KOPT-K1 (cell line): ENCODE measurements around the gene GPATCH1.

ENCODE experiments used
- H3K27ac ChIP-seq: fragments of 200-600 bp; sonication (generic); 2 replicates; pipeline ENCODE4 v1.5.1; 2016; ENCODE audit warnings: antibody characterized with exemption, mild to moderate bottlenecking, low read depth, low read length; ENCODE audit not compliant: poor library complexity, severe bottlenecking
- H3K36me3 ChIP-seq: fragments of 200-600 bp; sonication (generic); 2 replicates; pipeline ENCODE4 v1.5.1; 2017; ENCODE audit warnings: antibody characterized with exemption, mild to moderate bottlenecking, low read length, moderate library complexity; ENCODE audit not compliant: insufficient read depth
- H3K9me3 ChIP-seq: fragments of 200-600 bp; sonication (generic); 2 replicates; pipeline ENCODE4 v1.5.1; 2017; ENCODE audit warnings: antibody characterized with exemption, low read length, mild to moderate bottlenecking; ENCODE audit not compliant: insufficient read depth, poor library complexity, severe bottlenecking

Gene GPATCH1

GRCh38 chr19:33052352-33052972, 28.5 kb upstream of the GPATCH1 start:
- H3K27ac ChIP-seq = no peak overlapping the region
- no peaks in the 10 kb centered on the region for H3K9me3 ChIP-seq
- no peaks in the 10 kb centered on the region for H3K36me3 ChIP-seq

- Histone ChIP-seq H3K36me3 (no peaks in the 10 kb centered on the region), H3K9me3 (no peaks in the 10 kb centered on the region), H3K27ac (no peak overlapping the region)
Observed at GRCh38 chr19:33054623-33055022, 26.4 kb upstream of the GPATCH1 start.

GRCh38 chr19:33055718-33056117, 25.3 kb upstream of the GPATCH1 start:
- Histone ChIP-seq H3K27ac (no peak overlapping the region), H3K36me3 (no peaks in the 10 kb centered on the region), H3K9me3 (no peaks in the 10 kb centered on the region)

- Histone ChIP-seq H3K36me3 (no peaks in the 10 kb centered on the region), H3K27ac (no peak overlapping the region), H3K9me3 (no peaks in the 10 kb centered on the region)
Observed at GRCh38 chr19:33060586-33060985, 20.4 kb upstream of the GPATCH1 start.

- Histone ChIP-seq H3K36me3 (no peaks in the 10 kb centered on the region), H3K9me3 (no peaks in the 10 kb centered on the region), H3K27ac (no peak overlapping the region)
Observed at GRCh38 chr19:33062902-33063301, 18.1 kb upstream of the GPATCH1 start.

- Histone ChIP-seq H3K36me3 (no peaks in the 10 kb centered on the region), H3K27ac (no peak overlapping the region), H3K9me3 (no peaks in the 10 kb centered on the region)
Observed at GRCh38 chr19:33063356-33063752, 17.6 kb upstream of the GPATCH1 start.

GRCh38 chr19:33063753-33064457, 17.1 kb upstream of the GPATCH1 start:
- H3K36me3 ChIP-seq = no peaks in the 10 kb centered on the region
- no peak overlapping the region for H3K27ac ChIP-seq
- no peaks in the 10 kb centered on the region for H3K9me3 ChIP-seq

- no peak overlapping the region for H3K27ac ChIP-seq
- H3K36me3 ChIP-seq = no peaks in the 10 kb centered on the region
- no peaks in the 10 kb centered on the region for H3K9me3 ChIP-seq
Observed at GRCh38 chr19:33064458-33064791, 16.6 kb upstream of the GPATCH1 start.

- no peaks in the 10 kb centered on the region for H3K36me3 ChIP-seq
- no peaks in the 10 kb centered on the region for H3K9me3 ChIP-seq
- H3K27ac ChIP-seq = no peak within 1 kb of the TSS
Observed at GRCh38 chr19:33064792-33065550, 16.0 kb upstream of the GPATCH1 start, which contains the start of gene RHPN2. Gene RHPN2, minus strand, starts transcription at chr19:33064888. Its CDS starts 36 bp downstream, at chr19:33064852.

- Histone ChIP-seq H3K27ac (no peak overlapping the region), H3K36me3 (no peaks in the 10 kb centered on the region), H3K9me3 (no peaks in the 10 kb centered on the region)
Observed at GRCh38 chr19:33066543-33066942, 14.4 kb upstream of the GPATCH1 start.

GRCh38 chr19:33067121-33067520, 13.9 kb upstream of the GPATCH1 start:
- H3K27ac ChIP-seq = no peak overlapping the region
- H3K36me3 ChIP-seq = no peaks in the 10 kb centered on the region

GRCh38 chr19:33071887-33072286, 9.1 kb upstream of the GPATCH1 start:
- no peaks in the 10 kb centered on the region for H3K9me3 ChIP-seq
- no peak overlapping the region for H3K27ac ChIP-seq
- no peaks in the 10 kb centered on the region for H3K36me3 ChIP-seq

More at GRCh38 chr19:33067121-33067520, 13.9 kb upstream of the GPATCH1 start:
- H3K9me3 ChIP-seq = no peaks in the 10 kb centered on the region

- no peaks in the 10 kb centered on the region for H3K9me3 ChIP-seq
- H3K36me3 ChIP-seq = no peaks in the 10 kb centered on the region
- H3K27ac ChIP-seq = no peak overlapping the region
Observed at GRCh38 chr19:33075519-33075918, 5.5 kb upstream of the GPATCH1 start.

- Histone ChIP-seq H3K27ac (no peak overlapping the region), H3K36me3 (peaks cover 26% of the 10 kb centered on the region), H3K9me3 (no peaks in the 10 kb centered on the region)
Observed at GRCh38 chr19:33085570-33086128, 4.7 kb downstream of the GPATCH1 start.

- Histone ChIP-seq H3K27ac (no peak overlapping the region), H3K9me3 (no peaks in the 10 kb centered on the region), H3K36me3 (peaks cover 39% of the 10 kb centered on the region)
Observed at GRCh38 chr19:33086955-33087354, 6.0 kb downstream of the GPATCH1 start.
